Activated CD4-positive, alpha-beta memory T cell treated with anti-CD3 and anti-CD28 coated beads, Interleukin-2, amount 10 ng/mL, durations not matched to agents 7 days and 5 days (primary cell): Measurements from ENCODE around the gene HOXC11. TPM values are rescaled to one million over a fixed set of nuclear protein-coding genes. Genes with fewer than 3 reads are reported as not detected.

Experiments
- CTCF ChIA-PET: fragments of 350-600 bp; sonication (Branson Sonifier 250); formaldehyde crosslinking; loops from one replicate; lab custom pipeline; 2021; ENCODE audit warnings: antibody characterized with exemption, inconsistent platforms; lab: Charles Lee
- POLR2A ChIA-PET: fragments of 350-600 bp; sonication (Branson Sonifier 250); formaldehyde crosslinking; loops from one replicate; lab custom pipeline; 2021; ENCODE audit warnings: antibody characterized with exemption; lab: Charles Lee
- DNase-seq: peaks from one replicate; pipeline ENCODE4 v3.0.0-alpha.2; 2020
- H3K27ac Mint-ChIP-seq: one replicate; pipeline ENCODE4 v1.8.0; 2021; ENCODE audit warnings: mild to moderate bottlenecking, mixed read lengths
- H3K27me3 Mint-ChIP-seq: one replicate; pipeline ENCODE4 v1.8.0; 2021; ENCODE audit warnings: mixed read lengths
- H3K36me3 Mint-ChIP-seq: one replicate; pipeline ENCODE4 v1.8.0; 2021; ENCODE audit warnings: low read depth, mixed read lengths
- H3K4me1 Mint-ChIP-seq: one replicate; pipeline ENCODE4 v1.8.0; 2021; ENCODE audit warnings: mixed read lengths
- H3K4me3 Mint-ChIP-seq: one replicate; pipeline ENCODE4 v1.8.0; 2021; ENCODE audit warnings: mild to moderate bottlenecking, mixed read lengths
- H3K9me3 Mint-ChIP-seq: one replicate; pipeline ENCODE4 v1.8.0; 2021; ENCODE audit warnings: mixed read lengths
- total RNA-seq, 2 experiments: library from RNA; stranded (reverse); gene quantifications; one replicate each; pipeline ENCODE4 v1.2.3, GENCODE V29; 2021

Gene HOXC11
- total RNA-seq, 2 experiments from 2014 or later: not detected

DNA sequence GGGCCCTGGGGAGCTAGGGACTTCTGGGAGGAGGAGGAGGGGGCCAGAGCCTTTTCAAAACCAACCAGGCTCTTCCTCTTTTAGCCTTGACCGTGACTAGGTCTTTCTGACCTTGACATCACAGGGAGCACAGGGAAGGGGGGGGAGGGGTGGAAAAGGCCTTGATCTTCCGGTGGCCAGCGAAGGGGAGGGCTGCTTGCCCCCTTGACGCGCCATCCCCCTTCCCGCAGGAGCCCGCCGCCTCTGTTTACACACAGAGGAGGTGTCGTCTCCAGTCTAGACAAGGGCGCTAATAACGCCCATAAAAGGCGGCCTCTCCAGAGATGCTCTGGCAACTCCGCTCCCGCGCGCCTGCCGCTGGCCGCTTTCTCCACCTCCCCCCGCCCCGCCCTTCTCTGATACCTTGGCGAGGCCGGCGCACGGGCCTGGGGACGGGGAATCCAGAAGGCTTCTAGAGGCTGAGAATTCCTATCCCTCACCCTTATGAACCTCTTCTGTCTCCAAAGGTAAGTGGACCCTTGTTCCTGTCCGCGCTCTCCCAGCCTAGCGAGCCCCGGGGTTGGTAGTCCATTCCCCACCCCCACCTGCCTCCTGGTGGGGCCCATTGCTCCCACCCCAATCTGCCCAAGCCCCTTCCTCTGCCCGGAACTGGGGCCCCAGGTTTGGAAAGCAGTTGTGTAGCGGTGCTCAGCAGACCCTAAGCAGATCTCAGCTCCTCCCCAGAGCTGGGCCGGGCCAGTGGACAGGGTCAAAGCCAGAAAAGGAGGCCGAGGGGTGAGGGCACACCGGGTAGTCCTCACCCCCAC, 23.1 kb upstream of the HOXC11 start:
- no peak for DNase-seq
- H3K4me3 Mint-ChIP-seq: no peak overlapping the region
- H3K27me3 Mint-ChIP-seq: peaks cover 97% of the 10 kb centered on the region
- no peak overlapping the region for H3K27ac Mint-ChIP-seq
- peaks cover 7% of the 10 kb centered on the region for H3K36me3 Mint-ChIP-seq
- CTCF ChIA-PET: no interaction called here
- no peaks in the 10 kb centered on the region for H3K9me3 Mint-ChIP-seq
- H3K4me1 Mint-ChIP-seq: peaks cover 3% of the 10 kb centered on the region
- POLR2A ChIA-PET: no interaction called here

- Mint-ChIP-seq H3K4me3 (no peak overlapping the region), H3K36me3 (peaks cover 7% of the 10 kb centered on the region), H3K27me3 (peaks cover 94% of the 10 kb centered on the region), H3K27ac (no peak overlapping the region), H3K4me1 (peaks cover 3% of the 10 kb centered on the region), H3K9me3 (no peaks in the 10 kb centered on the region)
- ChIA-PET POLR2A (no interaction called here), CTCF (no interaction called here)
- no peak for DNase-seq
These were observed 22.5 kb upstream of the HOXC11 start for GRCh38 chr12:53950437-53950773.

GRCh38 chr12:53950789-53951576, 21.9 kb upstream of the HOXC11 start:
- H3K4me3 Mint-ChIP-seq: no peak overlapping the region
- POLR2A ChIA-PET: no interaction called here
- peaks cover 10% of the 10 kb centered on the region for H3K36me3 Mint-ChIP-seq

DNA sequence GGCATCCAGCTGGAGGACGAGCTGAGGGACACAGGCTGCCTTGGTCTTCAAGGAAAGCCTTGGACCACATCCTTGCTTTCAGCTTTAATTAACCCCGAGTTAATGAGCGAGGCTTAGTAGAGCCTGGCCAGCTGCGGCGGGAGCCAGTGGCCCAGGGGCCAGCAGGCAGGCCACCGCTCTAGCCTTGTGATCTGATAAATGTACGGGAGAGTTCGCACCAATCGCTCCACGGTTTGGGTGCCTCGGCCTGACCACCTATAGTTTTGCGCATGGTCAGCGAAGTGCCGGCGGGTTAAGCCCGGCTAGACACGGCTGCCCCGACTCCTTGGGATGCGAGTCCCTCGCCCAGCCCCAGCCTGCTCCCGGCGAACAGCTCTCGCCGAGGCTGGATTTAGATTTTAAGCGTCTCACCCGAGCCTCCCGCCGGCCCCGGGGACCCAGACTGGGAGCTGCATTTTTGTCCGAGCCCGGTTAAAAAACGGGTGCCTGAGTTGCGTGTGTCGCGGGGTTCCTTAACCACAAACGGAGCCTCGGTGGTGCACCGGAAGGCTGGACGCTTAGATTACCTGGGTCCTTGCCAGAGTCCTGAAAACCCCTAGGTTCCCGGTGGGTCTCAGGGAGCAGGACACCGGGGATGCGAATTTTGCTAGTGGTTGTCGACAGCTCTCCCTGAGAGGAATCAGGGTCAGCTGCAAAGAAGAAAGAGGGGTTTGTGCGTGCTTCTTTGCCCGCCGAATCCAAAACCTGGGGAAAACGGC, 21.2 kb upstream of the HOXC11 start:
- Mint-ChIP-seq H3K27ac (no peak overlapping the region), H3K27me3 (peaks cover 94% of the 10 kb centered on the region), H3K4me3 (no peak overlapping the region), H3K9me3 (no peaks in the 10 kb centered on the region), H3K36me3 (peaks cover 11% of the 10 kb centered on the region), H3K4me1 (peaks cover 9% of the 10 kb centered on the region)
- CTCF ChIA-PET: no interaction called here
- no peak for DNase-seq
- POLR2A ChIA-PET: no interaction called here

More at GRCh38 chr12:53950789-53951576, 21.9 kb upstream of the HOXC11 start:
- Mint-ChIP-seq H3K4me1 (peaks cover 5% of the 10 kb centered on the region), H3K27me3 (peaks cover 94% of the 10 kb centered on the region), H3K9me3 (no peaks in the 10 kb centered on the region), H3K27ac (peak overlapping the region; percentile 16)
- CTCF ChIA-PET: no interaction called here
- DNase-seq: no peak

DNA sequence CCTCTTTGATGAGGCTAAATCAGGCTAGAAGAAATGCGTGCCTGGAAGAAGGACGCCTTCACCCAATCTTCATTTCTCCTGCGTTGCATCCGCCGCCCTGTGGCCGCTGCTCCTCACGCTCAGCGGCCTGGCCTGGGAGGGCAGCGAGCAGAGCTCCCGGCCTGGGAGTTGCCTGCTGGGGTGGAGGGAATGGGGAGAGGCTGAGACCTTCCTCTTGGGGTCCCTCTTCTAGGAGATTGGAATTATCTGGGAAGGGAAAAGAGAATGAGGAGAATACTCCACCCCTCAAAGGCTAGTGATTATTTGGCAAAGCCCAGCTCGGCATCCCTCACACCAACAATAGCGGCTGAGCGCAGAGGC, 20.6 kb upstream of the HOXC11 start:
- peaks cover 11% of the 10 kb centered on the region for H3K4me1 Mint-ChIP-seq
- POLR2A ChIA-PET: interaction anchor here (1.1 kb wide), 1 partner anchor 22 kb away, joined by 3 read pairs; no protein-coding TSS in a partner anchor
- peaks cover 11% of the 10 kb centered on the region for H3K36me3 Mint-ChIP-seq

DNA sequence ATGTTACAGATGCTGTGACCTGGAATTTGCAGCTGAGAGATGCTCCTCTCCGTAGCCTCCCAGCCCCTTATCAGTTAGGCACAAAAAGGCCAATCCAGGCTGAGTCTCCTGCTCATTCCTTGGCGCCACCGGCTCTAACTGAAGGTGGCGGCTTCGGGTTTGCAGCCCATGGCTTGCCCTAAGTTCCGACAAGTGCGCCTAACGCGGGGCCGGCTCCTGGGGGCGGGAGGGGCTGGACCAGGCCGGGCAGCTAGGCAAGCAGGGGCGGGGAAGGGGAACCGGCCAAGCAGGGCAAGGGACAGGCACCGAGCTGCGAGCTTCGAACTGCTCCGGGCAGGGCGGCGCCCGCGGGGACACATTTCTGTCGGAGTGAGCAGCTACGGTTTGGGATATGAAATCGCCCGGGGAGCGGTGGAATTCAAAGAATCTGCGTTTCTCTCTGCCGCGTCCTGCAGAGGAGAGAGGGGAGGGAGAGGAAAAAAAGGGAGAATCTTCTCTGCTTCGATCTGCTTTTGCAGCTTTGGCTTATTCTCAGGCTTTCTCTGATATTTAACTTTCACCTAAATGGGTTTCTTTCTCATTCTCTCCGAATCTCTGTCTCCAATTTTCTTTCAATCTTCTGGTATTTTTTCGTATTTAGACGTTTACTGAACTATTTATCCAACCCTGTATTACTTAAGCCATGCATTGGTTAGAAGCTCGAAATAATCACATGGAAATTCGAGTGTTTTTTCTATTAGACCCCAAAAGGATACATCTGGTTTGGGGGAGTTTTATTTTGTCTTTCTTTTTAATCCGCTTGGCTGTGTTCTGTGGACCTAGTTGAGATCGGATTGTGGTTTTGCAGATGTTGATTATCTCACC, 19.8 kb upstream of the HOXC11 start:
- Mint-ChIP-seq H3K27me3 (peaks cover 95% of the 10 kb centered on the region), H3K27ac (peak overlapping the region; percentile 18), H3K4me3 (peak overlapping the region; percentile 33), H3K4me1 (peaks cover 11% of the 10 kb centered on the region), H3K9me3 (no peaks in the 10 kb centered on the region), H3K36me3 (peaks cover 11% of the 10 kb centered on the region)
- ChIA-PET CTCF (no interaction called here), POLR2A (interaction anchor here (1.1 to 1.6 kb wide), 3 partner anchors 19 to 29 kb away, joined by 3 read pairs; no protein-coding TSS in a partner anchor)
- no peak for DNase-seq

More for the DNA sequence above, 20.6 kb upstream of the HOXC11 start:
- H3K9me3 Mint-ChIP-seq: no peaks in the 10 kb centered on the region
- H3K4me3 Mint-ChIP-seq: no peak overlapping the region
- H3K27ac Mint-ChIP-seq: peak overlapping the region; percentile 26
- CTCF ChIA-PET: no interaction called here
- no peak for DNase-seq
- peaks cover 96% of the 10 kb centered on the region for H3K27me3 Mint-ChIP-seq

- Mint-ChIP-seq H3K9me3 (no peaks in the 10 kb centered on the region), H3K27ac (no peak overlapping the region)
These were observed 18.9 kb upstream of the HOXC11 start for GRCh38 chr12:53953831-53954693.

DNA sequence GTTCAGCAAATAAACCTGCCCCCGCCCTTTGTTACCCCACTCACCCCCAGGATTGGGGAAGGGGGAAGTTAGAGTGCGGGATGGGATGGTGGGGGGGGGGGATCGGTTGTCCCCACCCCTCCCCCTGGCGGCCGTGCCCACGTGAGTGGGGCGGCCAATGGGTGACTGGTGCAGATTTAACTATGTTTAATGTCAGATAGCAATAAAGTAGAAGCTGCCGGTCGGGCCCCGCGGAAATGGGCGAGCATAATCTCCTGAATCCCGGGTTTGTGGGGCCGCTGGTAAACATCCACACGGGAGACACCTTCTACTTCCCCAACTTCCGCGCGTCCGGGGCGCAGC, 18.3 kb upstream of the HOXC11 start, which contains the start of gene HOXC12:
TSS of gene HOXC12 (plus strand) at position 210 of the 342 bp plus-strand sequence. CDS start at position 237, 27 bp downstream.
- H3K4me3 Mint-ChIP-seq: peak within 1 kb of the TSS; percentile 25
- DNase-seq: no peak

More at GRCh38 chr12:53953831-53954693, 18.9 kb upstream of the HOXC11 start:
- Mint-ChIP-seq H3K27me3 (peaks cover 94% of the 10 kb centered on the region), H3K36me3 (peaks cover 11% of the 10 kb centered on the region), H3K4me3 (peak overlapping the region; percentile 17), H3K4me1 (peaks cover 11% of the 10 kb centered on the region)
- DNase-seq: no peak
- ChIA-PET CTCF (interaction anchor here (1.0 kb wide), 1 partner anchor 52 kb away, joined by 3 read pairs; no protein-coding TSS in a partner anchor), POLR2A (interaction anchor here (1.5 to 1.6 kb wide), 2 partner anchors 18 to 28 kb away, joined by 3 read pairs; no protein-coding TSS in a partner anchor)

DNA sequence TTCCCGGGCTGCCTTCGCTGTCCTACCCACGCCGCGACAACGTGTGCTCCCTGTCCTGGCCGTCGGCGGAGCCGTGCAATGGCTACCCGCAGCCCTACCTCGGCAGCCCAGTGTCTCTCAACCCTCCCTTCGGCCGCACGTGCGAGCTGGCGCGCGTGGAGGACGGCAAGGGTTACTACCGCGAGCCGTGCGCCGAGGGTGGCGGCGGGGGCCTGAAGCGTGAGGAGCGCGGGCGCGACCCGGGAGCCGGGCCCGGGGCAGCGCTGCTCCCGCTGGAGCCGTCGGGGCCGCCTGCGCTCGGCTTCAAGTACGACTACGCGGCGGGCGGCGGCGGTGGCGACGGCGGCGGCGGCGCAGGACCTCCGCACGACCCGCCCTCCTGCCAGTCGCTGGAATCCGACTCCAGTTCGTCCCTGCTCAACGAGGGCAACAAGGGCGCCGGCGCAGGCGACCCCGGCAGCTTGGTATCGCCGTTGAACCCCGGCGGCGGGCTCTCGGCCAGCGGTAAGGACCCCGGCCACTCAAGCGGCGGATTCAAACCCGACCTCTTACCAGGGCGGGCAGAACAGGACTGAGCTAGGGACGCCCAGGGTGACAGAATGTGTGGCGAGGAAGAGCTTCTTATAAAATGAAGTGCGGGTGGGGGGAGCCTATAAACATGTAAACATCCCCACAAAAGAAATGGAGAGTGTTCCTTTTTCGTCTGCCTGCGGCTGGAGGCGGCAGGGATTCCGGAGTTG, 17.7 kb upstream of the HOXC11 start:
- ChIA-PET POLR2A (no interaction called here), CTCF (no interaction called here)
- Mint-ChIP-seq H3K9me3 (no peaks in the 10 kb centered on the region), H3K4me3 (no peak overlapping the region), H3K27ac (no peak overlapping the region), H3K4me1 (peaks cover 11% of the 10 kb centered on the region), H3K27me3 (peaks cover 94% of the 10 kb centered on the region), H3K36me3 (peaks cover 11% of the 10 kb centered on the region)
- DNase-seq: no peak

More for the DNA sequence above, 18.3 kb upstream of the HOXC11 start, which contains the start of gene HOXC12:
- Mint-ChIP-seq H3K4me1 (peaks cover 11% of the 10 kb centered on the region), H3K27me3 (peaks cover 94% of the 10 kb centered on the region), H3K27ac (no peak within 1 kb of the TSS), H3K9me3 (no peaks in the 10 kb centered on the region), H3K36me3 (peaks cover 11% of the 10 kb centered on the region)
- ChIA-PET POLR2A (interaction anchor here (1.5 kb wide), 1 partner anchor 27 kb away, joined by 3 read pairs; no protein-coding TSS in a partner anchor), CTCF (interaction anchor here (1.0 kb wide), 1 partner anchor 52 kb away, joined by 3 read pairs; no protein-coding TSS in a partner anchor)

DNA sequence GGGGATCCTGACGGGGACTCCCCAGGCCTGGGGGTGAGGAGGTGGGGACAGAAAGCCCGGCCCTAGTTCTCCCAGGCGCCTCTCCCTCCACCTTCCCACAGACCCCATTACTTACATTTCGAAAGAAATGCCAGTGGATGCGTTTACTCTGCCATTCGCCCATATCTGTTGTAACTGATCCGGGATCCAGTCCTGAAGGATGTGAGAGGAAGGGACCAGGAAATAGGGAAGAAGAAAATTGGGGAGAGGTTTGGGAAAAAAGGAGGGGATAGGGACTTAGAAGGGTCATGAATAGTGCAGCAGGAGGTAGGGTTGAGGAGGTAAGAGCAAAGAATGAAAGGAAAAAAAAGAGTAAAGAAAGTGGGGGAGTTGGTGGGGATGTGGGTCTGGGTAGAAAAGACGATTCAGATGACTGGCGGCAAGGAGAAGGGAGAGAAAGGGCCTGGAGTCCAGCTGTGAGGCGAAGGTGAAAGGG, 17.1 kb upstream of the HOXC11 start:
- peaks cover 11% of the 10 kb centered on the region for H3K4me1 Mint-ChIP-seq
- H3K27me3 Mint-ChIP-seq: peaks cover 94% of the 10 kb centered on the region
- no peak for DNase-seq
- H3K9me3 Mint-ChIP-seq: no peaks in the 10 kb centered on the region
- H3K36me3 Mint-ChIP-seq: peaks cover 11% of the 10 kb centered on the region
- ChIA-PET CTCF (no interaction called here), POLR2A (no interaction called here)
- H3K4me3 Mint-ChIP-seq: peak overlapping the region; percentile 25
- no peak overlapping the region for H3K27ac Mint-ChIP-seq
